Left ventricle myocardium inferior (tissue), 1 donor: ENCODE data around the gene GGTA1. TPM values are rescaled to one million over a fixed set of nuclear protein-coding genes. Genes with fewer than 3 reads are reported as not detected.
"Not testable (repeated sequence)": the region's sequence is repeated elsewhere in the genome, so short reads cannot be mapped to it uniquely, and the experiment has no call there.

Source experiments
- DNase-seq: peaks from one replicate; pipeline ENCODE4 v3.0.0-alpha.2; 2020
- H3K27ac ChIP-seq: fragments of 200-600 bp; replicated peaks from 2 replicates; pipeline ENCODE4 v1.8.0; 2021
- H3K27me3 ChIP-seq: fragments of 200-600 bp; 2 replicates; pipeline ENCODE4 v1.8.0; 2021; ENCODE audit warnings: low read depth
- H3K36me3 ChIP-seq: fragments of 200-600 bp; 2 replicates; pipeline ENCODE4 v1.8.0; 2021
- H3K4me1 ChIP-seq: fragments of 200-600 bp; 2 replicates; pipeline ENCODE4 v1.8.0; 2021
- H3K4me3 ChIP-seq: fragments of 200-600 bp; 2 replicates; pipeline ENCODE4 v1.8.0; 2021; ENCODE audit warnings: mild to moderate bottlenecking, moderate library complexity
- H3K9me3 ChIP-seq: fragments of 200-600 bp; replicated peaks from 2 replicates; pipeline ENCODE4 v1.8.0; 2021
- CTCF ChIP-seq: fragments of 200-600 bp; IDR thresholded peaks from 2 replicates; pipeline ENCODE4 v1.8.0; 2021; ENCODE audit warnings: antibody characterized with exemption, mild to moderate bottlenecking, borderline replicate concordance
- intact Hi-C: fragments of 100-400 bp; cut with micrococcal nuclease; formaldehyde crosslinking; loops from one replicate; pipeline ENCODE4 v1.11.0; 2022
- total RNA-seq: library from RNA; stranded (reverse); fragmentation: NEBNext Ultra II Directional; extraction: Animal tissue kit (Norgen Biotek cat#: 25700); gene quantifications from one replicate; pipeline ENCODE4 v1.2.1, GENCODE V29; 2021
- donor health status: DM: no; HTN: yes; CAD: no; lungs with severe emphysema.

The GGTA1 gene
- total RNA-seq, 1 donor from 2014 or later = 34.1 TPM

GRCh38 chr9:121439016-121439415 lies 60.6 kb downstream of the GGTA1 start:
- TF ChIP-seq CTCF = no peak
- no peak overlapping the region for H3K4me3 ChIP-seq
- intact Hi-C loops = no loop called here
- no peaks in the 10 kb centered on the region for H3K36me3 ChIP-seq
- no peaks in the 10 kb centered on the region for H3K9me3 ChIP-seq
- no peaks in the 10 kb centered on the region for H3K27me3 ChIP-seq
- peaks cover 18% of the 10 kb centered on the region for H3K4me1 ChIP-seq
- no peak overlapping the region for H3K27ac ChIP-seq
- DNase-seq = no peak

GRCh38 chr9:121437891-121438290 lies 61.8 kb downstream of the GGTA1 start:
- H3K9me3 ChIP-seq = no peaks in the 10 kb centered on the region
- intact Hi-C loops = no loop called here
- DNase-seq = no peak
- no peak overlapping the region for H3K4me3 ChIP-seq
- no peaks in the 10 kb centered on the region for H3K36me3 ChIP-seq
- no peak overlapping the region for H3K27ac ChIP-seq
- no peaks in the 10 kb centered on the region for H3K27me3 ChIP-seq
- H3K4me1 ChIP-seq = peaks cover 18% of the 10 kb centered on the region
- TF ChIP-seq CTCF = no peak

- H3K36me3 ChIP-seq, H3K27ac ChIP-seq, intact Hi-C loops, H3K4me3 ChIP-seq, H3K27me3 ChIP-seq, H3K9me3 ChIP-seq, DNase-seq: not testable (repeated sequence)
- peaks cover 18% of the 10 kb centered on the region for H3K4me1 ChIP-seq
These were observed 62.6 kb downstream of the GGTA1 start for GRCh38 chr9:121437046-121437445.

GRCh38 chr9:121434969-121435368 lies 64.7 kb downstream of the GGTA1 start:
- no peaks in the 10 kb centered on the region for H3K27me3 ChIP-seq
- no peak for DNase-seq
- H3K27ac ChIP-seq = no peak overlapping the region
- intact Hi-C loops = no loop called here
- no peak for TF ChIP-seq CTCF
- H3K4me3 ChIP-seq = no peak overlapping the region
- no peaks in the 10 kb centered on the region for H3K36me3 ChIP-seq
- no peaks in the 10 kb centered on the region for H3K9me3 ChIP-seq
- H3K4me1 ChIP-seq = peaks cover 8% of the 10 kb centered on the region

- no peak overlapping the region for H3K4me3 ChIP-seq
- intact Hi-C loops = no loop called here
- TF ChIP-seq CTCF = no peak
- H3K27me3 ChIP-seq = no peaks in the 10 kb centered on the region
- no peaks in the 10 kb centered on the region for H3K4me1 ChIP-seq
- no peak overlapping the region for H3K27ac ChIP-seq
- DNase-seq = no peak
- no peaks in the 10 kb centered on the region for H3K36me3 ChIP-seq
- no peaks in the 10 kb centered on the region for H3K9me3 ChIP-seq
These were observed 71.7 kb downstream of the GGTA1 start for GRCh38 chr9:121427899-121428298.

GRCh38 chr9:121424024-121424432 lies 75.6 kb downstream of the GGTA1 start:
- H3K27me3 ChIP-seq = no peaks in the 10 kb centered on the region
- intact Hi-C loops = no loop called here
- no peaks in the 10 kb centered on the region for H3K4me1 ChIP-seq
- no peaks in the 10 kb centered on the region for H3K36me3 ChIP-seq
- no peak for DNase-seq
- no peak for TF ChIP-seq CTCF
- H3K4me3 ChIP-seq = no peak overlapping the region
- H3K9me3 ChIP-seq = no peaks in the 10 kb centered on the region
- no peak overlapping the region for H3K27ac ChIP-seq
